Stomach (tissue), 4 donors: Measurements from ENCODE around the gene ZNF827.

ENCODE experiments used
- CTCF ChIP-seq, 7 experiments: fragments of 450-650 bp in 4 of 7; fragments of 200-600 bp in 3 of 7; sonication (generic) in 3 of 7; IDR thresholded peaks; one replicate each; pipeline ENCODE4 v1.5.1; 2016 to 2019; ENCODE audit warnings: antibody characterized with exemption in 7 of 7, control low read depth in 2 of 7, mild to moderate bottlenecking in 1 of 7
- POLR2AphosphoS5 ChIP-seq, 3 donors: sonication (generic); formaldehyde crosslinking; IDR thresholded peaks; one replicate each; pipeline ENCODE4 v1.6.1; 2016; ENCODE audit warnings: antibody characterized with exemption in 3 of 3

DNA sequence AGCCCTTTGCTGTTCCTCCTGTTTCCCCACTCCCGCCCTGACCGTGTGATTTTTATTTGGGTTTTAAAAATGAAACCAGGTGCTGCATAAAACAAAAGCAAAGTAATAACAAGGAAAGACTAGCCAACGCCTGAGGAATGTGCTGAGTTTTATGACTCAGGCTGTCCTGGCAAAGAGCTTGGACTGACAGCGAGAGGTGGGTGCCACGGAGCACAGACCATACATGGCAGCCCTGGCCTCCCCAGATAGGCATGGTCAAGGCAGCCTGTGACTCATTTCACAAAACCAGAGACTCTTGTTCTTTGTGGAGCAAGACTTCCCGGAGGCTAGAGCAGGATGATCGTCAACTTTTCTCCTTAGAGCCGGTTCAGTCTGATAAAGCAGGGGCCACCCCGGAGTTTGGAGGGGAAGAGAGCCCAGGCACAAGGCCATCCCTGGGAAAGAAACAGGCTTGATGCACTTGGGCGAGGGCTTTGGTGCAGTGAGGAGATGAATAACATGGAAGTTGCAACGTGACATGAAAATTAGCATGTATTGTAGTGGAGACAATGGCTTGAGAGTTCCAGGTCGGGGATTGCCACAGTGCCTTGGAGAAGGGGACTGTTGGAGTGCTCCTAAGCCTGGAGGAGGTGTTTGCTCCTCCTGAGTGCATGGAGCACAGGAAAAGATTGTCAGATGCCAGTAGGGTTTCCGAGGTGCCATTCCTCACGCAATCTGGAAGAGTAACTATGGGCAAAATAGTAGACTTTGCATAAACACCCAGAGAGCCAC, 203.9 kb downstream of the ZNF827 start:
- TF ChIP-seq CTCF (IDR thresholded peaks at IDR 0.05) (no peak), POLR2AphosphoS5 (IDR thresholded peaks at IDR 0.05) (peak; percentile 65 to 89 (median 74))
